B cell (primary cell): ENCODE results near the gene OSM. TPM values are rescaled to one million over a fixed set of nuclear protein-coding genes. Genes with fewer than 3 reads are reported as not detected.

Source experiments
- ATAC-seq: fragments of 200-7000 bp; cut with Tn5 transposase; one replicate; pipeline ENCODE4 v1.10.0; 2021; ENCODE audit warnings: low read depth, mild to moderate bottlenecking, moderate number of reproducible peaks, moderate library complexity
- CTCF ChIA-PET: fragments of 350-600 bp; sonication (Branson Sonifier 250); formaldehyde crosslinking; loops from one replicate; lab custom pipeline; 2021; ENCODE audit warnings: antibody characterized with exemption, inconsistent platforms; lab: Charles Lee
- POLR2A ChIA-PET: fragments of 350-600 bp; sonication (Branson Sonifier 250); formaldehyde crosslinking; loops from one replicate; lab custom pipeline; 2021; ENCODE audit warnings: antibody characterized with exemption; lab: Charles Lee
- DNase-seq: peaks from one replicate; pipeline ENCODE4 v3.0.0; 2013
- H2AFZ ChIP-seq: 2 replicates; pipeline ENCODE4 v1.6.1; 2012; ENCODE audit warnings: mild to moderate bottlenecking, low read depth, low read length; ENCODE audit not compliant: insufficient read depth, poor library complexity, severe bottlenecking
- H3K27ac ChIP-seq, 2 donors: 1 replicate in 1 of 2; 2 replicates in 1 of 2; pipeline ENCODE4 v1.5.1; 2012 to 2013; ENCODE audit warnings: low read length in 2 of 2, mild to moderate bottlenecking in 2 of 2, moderate library complexity in 1 of 2
- H3K27me3 ChIP-seq, 4 experiments: fragments of 200-600 bp in 1 of 4; sonication (generic) in 1 of 4; replicated peaks in 1 of 4; 1 replicate in 2 of 4; 2 replicates in 2 of 4; pipeline versions ENCODE4 v1.6.1 to v1.7.0; 2013 to 2016; ENCODE audit warnings: low read length in 3 of 4, mild to moderate bottlenecking in 2 of 4, mixed read lengths in 1 of 4, moderate library complexity in 1 of 4; ENCODE audit not compliant: insufficient read depth in 4 of 4, control insufficient read depth in 3 of 4; ENCODE audit errors: control extremely low read depth in 1 of 4
- H3K36me3 ChIP-seq, 2 experiments: replicated peaks in 1 of 2; 1 replicate in 1 of 2; 2 replicates in 1 of 2; pipeline versions ENCODE4 v1.6.1 to v1.7.1; 2013; ENCODE audit warnings: low read length in 1 of 2; ENCODE audit not compliant: insufficient read depth in 2 of 2, control insufficient read depth in 1 of 2; ENCODE audit errors: control extremely low read depth in 1 of 2, extremely low read depth in 1 of 2
- H3K4me1 ChIP-seq, 2 donors: fragments of 200-600 bp in 1 of 2; sonication (generic) in 1 of 2; 1 replicate in 1 of 2; 2 replicates in 1 of 2; pipeline versions ENCODE4 v1.5.1 to v1.6.1; 2013 to 2017; ENCODE audit warnings: low read length in 2 of 2; ENCODE audit not compliant: control insufficient read depth in 2 of 2, insufficient read depth in 2 of 2
- H3K4me2 ChIP-seq: replicated peaks from 2 replicates; pipeline ENCODE3; 2012; ENCODE audit warnings: mild to moderate bottlenecking, low read depth, low read length; ENCODE audit not compliant: poor library complexity, severe bottlenecking
- H3K4me3 ChIP-seq, 5 experiments: fragments of 200-600 bp in 1 of 5; sonication (generic) in 1 of 5; 1 replicate in 3 of 5; 2 replicates in 2 of 5; pipeline versions ENCODE4 v1.5.1 to v1.7.0; 2011 to 2016; ENCODE audit warnings: low read length in 4 of 5, mild to moderate bottlenecking in 4 of 5, low read depth in 2 of 5, control low read depth in 1 of 5, moderate library complexity in 1 of 5; ENCODE audit not compliant: insufficient read depth in 1 of 5; ENCODE audit errors: control extremely low read depth in 1 of 5, extremely low read depth in 1 of 5
- H3K79me2 ChIP-seq: fragments of 200-600 bp; sonication (generic); one replicate; pipeline ENCODE4 v1.6.0; 2016; ENCODE audit warnings: low read length; ENCODE audit not compliant: control insufficient read depth, insufficient read depth
- H3K9ac ChIP-seq: fragments of 200-600 bp; sonication (generic); 2 replicates; pipeline ENCODE4 v1.6.1; 2017; ENCODE audit warnings: mild to moderate bottlenecking, low read length, moderate library complexity
- H3K9me3 ChIP-seq, 3 donors: one replicate each; pipeline versions ENCODE4 v1.6.1 to v1.7.1; 2013; ENCODE audit warnings: low read length in 2 of 3; ENCODE audit not compliant: control insufficient read depth in 2 of 3, insufficient read depth in 1 of 3; ENCODE audit errors: control extremely low read depth in 1 of 3
- H4K20me1 ChIP-seq: 2 replicates; pipeline ENCODE4 v1.6.0; 2012; ENCODE audit warnings: mild to moderate bottlenecking, low read length; ENCODE audit not compliant: insufficient read depth, control insufficient read depth, poor library complexity, severe bottlenecking
- H3K27ac Mint-ChIP-seq: one replicate; pipeline ENCODE4 v1.8.0; 2021; ENCODE audit warnings: mixed read lengths
- H3K27me3 Mint-ChIP-seq: one replicate; pipeline ENCODE4 v1.8.0; 2021; ENCODE audit warnings: mixed read lengths
- H3K4me1 Mint-ChIP-seq: one replicate; pipeline ENCODE4 v1.8.0; 2021; ENCODE audit warnings: mixed read lengths
- H3K4me3 Mint-ChIP-seq: one replicate; pipeline ENCODE4 v1.8.0; 2021; ENCODE audit warnings: mixed read lengths
- H3K9me3 Mint-ChIP-seq: one replicate; pipeline ENCODE4 v1.8.0; 2022; ENCODE audit warnings: mixed read lengths; ENCODE audit not compliant: insufficient read depth
- EZH2 ChIP-seq: IDR thresholded peaks from 2 replicates; pipeline ENCODE4 v1.6.1; 2012; ENCODE audit warnings: borderline replicate concordance, low read depth, mild to moderate bottlenecking, moderate library complexity, low read length; ENCODE audit not compliant: insufficient read depth, poor library complexity, severe bottlenecking
- WGBS: methylation state at CpG from one replicate; pipeline ENCODE4 v1.1.5; 2013; ENCODE audit warnings: missing lambda C conversion rate; ENCODE audit not compliant: insufficient coverage; 5-methylcytosine and 5-hydroxymethylcytosine counted together
- intact Hi-C: fragments of 100-400 bp; cut with micrococcal nuclease; formaldehyde crosslinking; loops from one replicate; pipeline ENCODE4 v1.10.0; 2022
- polyA plus RNA-seq: library from polyadenylated mRNA; depleted of rRNA; stranded (reverse); fragments of >200 nt; gene quantifications from 2 replicates; pipeline ENCODE4 v1.2.3, GENCODE V29; 2012
- total RNA-seq, 2 donors: library from RNA; stranded (reverse); fragments of 120-200 nt in 1 of 2; gene quantifications; 1 replicate in 1 of 2; 2 replicates in 1 of 2; pipeline versions ENCODE4 v1.2.3 to v1.2.4, GENCODE V29; 2013 to 2022
- TF ChIP-seq, protein P1 (sequence below): fragments of 200-600 bp; IDR thresholded peaks from one replicate; pipeline ENCODE4 v1.8.0; 2022; ENCODE audit warnings: antibody characterized with exemption, mild to moderate bottlenecking

OSM gene
- total and polyA plus RNA-seq, 2 donors (not counting 1 experiment from before 2014, with no cell fraction given): 1.8 to 12.5 TPM

DNA sequence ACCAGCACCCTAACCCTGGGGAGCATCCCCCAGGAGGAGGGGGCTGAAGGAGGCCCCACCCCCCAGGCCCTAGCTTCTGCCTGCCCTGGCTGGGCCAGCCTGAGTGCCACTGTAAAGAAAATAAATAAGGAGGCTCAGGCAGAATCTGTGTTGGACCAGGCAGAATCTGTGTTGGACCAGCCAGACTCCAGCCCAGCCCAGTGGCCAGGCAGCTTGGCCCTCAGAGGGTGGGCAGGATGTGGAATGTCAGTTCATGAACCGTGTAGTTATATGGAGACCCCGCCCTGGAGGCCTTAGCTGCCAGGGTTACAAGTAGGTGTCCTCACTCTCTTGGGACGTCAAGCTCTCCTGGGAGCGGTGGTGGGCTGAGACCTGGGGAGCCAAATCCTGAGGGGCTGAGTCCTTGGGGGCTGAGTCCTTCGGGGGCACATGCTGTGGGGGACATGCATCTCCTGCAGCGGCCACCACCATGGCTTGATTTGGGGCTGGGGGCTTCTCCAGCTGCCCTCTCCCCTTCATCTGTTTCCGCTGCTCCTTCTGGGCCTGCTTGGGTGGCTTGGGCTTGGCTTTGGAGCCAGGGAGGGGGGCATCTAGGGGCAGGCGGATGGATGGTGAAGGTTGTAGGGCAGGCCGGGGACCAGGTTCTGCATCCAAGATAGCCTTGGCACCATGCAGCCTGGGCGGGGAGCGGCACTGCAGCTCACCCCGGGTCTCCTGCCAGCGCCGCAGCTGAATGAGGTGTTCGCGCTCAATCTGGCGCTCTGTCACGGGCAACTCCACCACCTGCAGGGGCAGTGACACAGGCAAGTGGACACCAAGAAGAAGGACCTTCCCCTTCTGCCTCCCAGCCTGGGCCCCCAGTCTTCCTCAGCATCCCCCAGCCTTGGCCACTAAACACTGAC lies 25.7 kb upstream of the OSM start:
- Histone ChIP-seq H3K9me3 (no peaks in the 10 kb centered on the region), H2AFZ (no peak overlapping the region), H3K4me1 (peaks cover 23 to 43% of the 10 kb centered on the region in 2 donors), H3K4me3 (no peak overlapping the region), H3K4me2 (no peak overlapping the region), H3K27me3 (no peaks in the 10 kb centered on the region), H3K9ac (no peak overlapping the region), H3K27ac (peak overlapping the region in 1 of 2 donors; percentile 72), H3K79me2 (peaks cover 38% of the 10 kb centered on the region), H4K20me1 (peaks cover 17% of the 10 kb centered on the region), H3K36me3 (peaks cover 0 to 53% of the 10 kb centered on the region in 2 experiments)
- H3K9me3 Mint-ChIP-seq: no peaks in the 10 kb centered on the region
- DNase-seq (no peak), ATAC-seq (no peak)
- no peaks in the 10 kb centered on the region for H3K27me3 Mint-ChIP-seq
- TF ChIP-seq, protein P1, sequence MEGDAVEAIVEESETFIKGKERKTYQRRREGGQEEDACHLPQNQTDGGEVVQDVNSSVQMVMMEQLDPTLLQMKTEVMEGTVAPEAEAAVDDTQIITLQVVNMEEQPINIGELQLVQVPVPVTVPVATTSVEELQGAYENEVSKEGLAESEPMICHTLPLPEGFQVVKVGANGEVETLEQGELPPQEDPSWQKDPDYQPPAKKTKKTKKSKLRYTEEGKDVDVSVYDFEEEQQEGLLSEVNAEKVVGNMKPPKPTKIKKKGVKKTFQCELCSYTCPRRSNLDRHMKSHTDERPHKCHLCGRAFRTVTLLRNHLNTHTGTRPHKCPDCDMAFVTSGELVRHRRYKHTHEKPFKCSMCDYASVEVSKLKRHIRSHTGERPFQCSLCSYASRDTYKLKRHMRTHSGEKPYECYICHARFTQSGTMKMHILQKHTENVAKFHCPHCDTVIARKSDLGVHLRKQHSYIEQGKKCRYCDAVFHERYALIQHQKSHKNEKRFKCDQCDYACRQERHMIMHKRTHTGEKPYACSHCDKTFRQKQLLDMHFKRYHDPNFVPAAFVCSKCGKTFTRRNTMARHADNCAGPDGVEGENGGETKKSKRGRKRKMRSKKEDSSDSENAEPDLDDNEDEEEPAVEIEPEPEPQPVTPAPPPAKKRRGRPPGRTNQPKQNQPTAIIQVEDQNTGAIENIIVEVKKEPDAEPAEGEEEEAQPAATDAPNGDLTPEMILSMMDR: no peak
- TF ChIP-seq EZH2: no peak
- 83% methylated on average over 17 of the region's 18 CpGs for WGBS
- POLR2A ChIA-PET: interaction anchor here (1.0 to 5.9 kb wide), 2 partner anchors 13 to 95 kb away, joined by 3 to 56 read pairs; no protein-coding TSS in a partner anchor
- H3K4me1 Mint-ChIP-seq: peaks cover 37% of the 10 kb centered on the region
- intact Hi-C loops: no loop called here
- H3K4me3 Mint-ChIP-seq: peak overlapping the region; percentile 32
- no peak overlapping the region for H3K27ac Mint-ChIP-seq
- CTCF ChIA-PET: interaction anchor here (0.7 to 13.2 kb wide), 9 partner anchors 11 to 192 kb away, joined by 3 to 510 read pairs (median 4); partner anchors contain the start of genes CCDC157, RNF215, SEC14L2 and SF3A1
